HG03457 (cell line): ENCODE results near the gene ABCC12.

Experiments
- ATAC-seq: cut with Tn5 transposase; IDR thresholded peaks from one replicate; pipeline ENCODE4 v1.9.1; 2021; ENCODE audit warnings: moderate number of reproducible peaks; ENCODE audit not compliant: unreplicated experiment

The ABCC12 gene

DNA sequence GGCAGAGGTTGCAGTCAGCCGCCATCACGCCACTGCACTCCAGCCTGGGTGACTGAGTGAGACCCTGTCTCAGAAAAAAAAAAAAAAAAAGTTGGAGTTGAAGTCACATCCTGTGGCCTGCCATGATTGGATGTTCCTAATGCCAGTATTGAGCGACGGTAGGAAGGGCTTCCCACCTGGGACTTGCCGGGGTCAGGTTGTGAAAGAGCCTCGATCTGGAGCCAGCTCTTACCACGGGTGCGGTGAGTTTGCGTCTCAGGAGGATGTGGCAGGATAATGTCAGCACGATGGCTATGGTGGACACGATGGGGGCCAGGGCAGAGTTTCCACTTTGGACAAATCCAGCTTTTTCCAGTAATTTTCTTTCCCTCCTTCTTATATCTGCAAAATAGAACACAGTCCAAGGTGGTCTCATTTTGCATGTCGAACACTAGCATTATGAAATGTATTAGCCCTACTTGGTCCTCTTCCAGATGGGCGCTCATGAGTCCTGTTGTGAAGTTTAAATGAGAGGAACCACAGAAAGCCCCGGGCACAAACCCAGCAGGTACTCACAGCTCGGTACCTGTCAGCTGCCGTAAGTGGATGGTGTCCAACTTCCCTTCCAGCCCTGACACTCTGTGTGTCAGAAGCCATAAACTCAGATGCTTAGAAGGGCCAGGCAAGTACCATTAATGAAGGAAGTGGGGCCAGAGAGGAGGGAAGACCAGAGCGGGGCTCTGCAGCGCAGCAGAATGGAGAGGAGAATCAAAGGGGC lies 22.2 kb downstream of the ABCC12 start:
- ATAC-seq, result no peak

DNA sequence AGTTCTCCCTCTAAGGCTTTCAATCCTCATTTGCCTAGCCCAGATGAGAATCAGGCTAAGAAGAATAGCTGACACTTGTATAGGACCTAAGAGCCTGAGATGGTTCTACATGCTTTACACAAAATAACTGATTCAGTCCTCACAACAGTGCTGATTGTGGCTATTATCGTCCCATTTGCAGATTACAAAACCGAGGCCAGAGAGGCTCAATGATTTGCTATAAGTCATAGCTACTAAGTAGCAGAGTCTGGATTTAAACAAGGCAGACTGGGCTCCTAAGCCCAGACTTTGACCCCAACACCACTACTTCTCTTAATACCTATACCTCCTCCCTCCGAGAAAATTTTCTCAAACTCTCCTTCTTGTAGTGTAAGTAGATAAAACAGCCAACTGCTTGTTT lies 23.1 kb downstream of the ABCC12 start:
- ATAC-seq, result no peak

DNA sequence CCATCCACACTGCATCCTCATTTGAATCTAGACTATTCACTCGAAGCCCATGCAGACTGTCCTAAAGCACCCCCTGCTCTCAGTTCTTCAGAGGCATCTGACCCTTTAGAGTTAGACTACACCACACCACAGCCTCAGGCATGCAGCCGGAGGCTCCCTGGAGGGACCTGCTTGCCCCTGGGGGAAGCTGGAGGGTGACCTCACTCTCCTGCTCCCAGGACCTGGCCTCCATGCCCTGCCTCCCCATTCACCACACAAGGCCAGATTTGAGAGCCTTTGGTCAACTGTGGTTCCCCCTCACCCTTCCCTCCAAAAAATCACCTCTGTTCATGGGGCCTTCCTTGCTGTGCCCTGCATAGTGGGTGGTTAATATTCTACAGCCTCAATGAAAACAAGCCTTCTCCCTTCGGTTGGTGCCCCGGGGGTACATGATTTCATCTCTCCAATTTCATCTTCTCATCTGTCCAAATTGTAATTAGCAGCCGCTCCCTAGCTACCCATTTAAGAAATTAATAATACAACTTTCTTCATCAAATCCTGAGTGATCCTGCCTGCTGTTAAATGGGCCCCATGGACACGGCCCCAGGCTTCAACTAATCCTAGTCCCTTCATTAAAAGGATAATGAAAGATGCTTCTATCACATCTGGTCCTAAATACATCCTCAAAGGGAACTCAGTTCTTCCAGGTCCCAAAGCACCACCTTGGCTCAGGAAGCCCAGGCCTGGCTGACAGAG lies 24.4 kb downstream of the ABCC12 start:
- no peak for ATAC-seq

DNA sequence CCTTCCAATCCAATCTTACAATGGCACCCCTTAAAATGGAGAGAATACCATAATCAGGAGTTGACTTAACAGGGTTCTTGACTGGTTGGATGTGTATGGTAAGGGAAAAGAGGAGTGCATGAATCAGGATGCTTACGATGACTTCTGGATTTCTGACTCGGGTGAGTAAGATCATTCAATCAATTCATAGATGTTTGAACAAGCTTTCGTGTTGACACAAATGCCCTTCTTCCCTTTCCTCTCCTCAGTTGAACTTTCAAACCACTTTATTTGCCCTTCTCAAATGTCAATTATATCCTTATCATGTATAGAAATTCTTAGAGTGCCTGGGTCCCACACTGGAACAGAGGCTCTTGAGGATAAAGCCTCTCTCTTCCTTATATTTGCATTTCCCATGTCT lies 25.9 kb downstream of the ABCC12 start:
- ATAC-seq, result no peak

DNA sequence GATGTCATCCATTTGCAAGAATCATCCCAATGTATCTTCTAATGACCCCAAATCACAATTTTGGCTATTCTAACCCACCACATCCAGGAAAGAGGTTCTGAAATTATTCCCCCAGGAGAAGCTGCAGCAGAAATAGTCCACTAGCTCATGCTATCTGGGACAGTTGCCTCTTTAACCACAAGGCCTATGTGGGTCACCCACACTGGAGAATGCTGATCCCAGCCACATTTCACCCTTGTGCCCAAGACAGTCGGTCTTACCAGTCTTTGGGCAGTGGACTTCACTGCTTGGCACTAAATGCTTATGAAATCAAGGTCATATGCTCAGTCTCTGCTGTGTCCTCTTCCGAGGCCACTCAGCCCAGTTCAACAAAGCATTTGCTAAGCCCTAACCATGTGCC lies 27.0 kb downstream of the ABCC12 start:
- no peak for ATAC-seq

DNA sequence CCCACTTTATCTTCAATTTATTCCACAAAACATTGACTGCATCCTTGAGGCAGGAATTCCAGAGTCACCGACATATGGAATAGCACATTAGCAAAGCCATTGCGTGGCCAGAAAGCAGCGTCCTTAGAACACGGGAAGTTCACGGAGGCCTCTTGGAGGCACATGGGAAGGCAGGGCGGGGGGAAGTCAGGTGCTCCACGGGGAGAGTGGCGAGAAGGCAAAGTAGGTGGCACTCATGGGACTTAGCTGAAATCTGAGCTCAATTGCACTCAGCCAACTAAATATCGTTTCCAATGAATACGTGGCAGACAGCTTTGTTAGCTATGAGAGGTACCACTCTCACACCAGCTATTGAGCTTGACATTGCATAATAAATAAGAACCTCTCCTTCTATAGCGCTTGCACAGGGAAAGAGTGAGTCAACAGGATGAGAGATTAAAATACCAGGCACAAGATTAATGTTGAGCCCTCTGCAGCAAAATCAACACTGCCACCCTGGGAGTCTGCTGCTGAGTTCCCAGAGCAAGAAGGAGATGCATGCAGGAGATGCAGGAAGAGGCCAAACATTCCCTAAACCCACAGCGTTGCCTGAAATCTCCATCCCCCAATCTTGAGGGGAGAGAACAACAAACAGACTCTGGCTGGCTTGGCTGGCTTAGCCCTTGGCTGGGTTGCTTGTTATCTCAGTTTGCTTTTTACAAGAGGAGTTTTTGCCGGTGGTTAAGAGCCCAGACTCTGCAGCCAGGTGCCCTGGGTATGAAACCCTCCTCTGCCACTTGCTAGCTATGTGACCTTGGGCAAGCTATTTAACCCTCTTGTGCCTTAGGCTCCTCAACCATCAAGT lies 28.8 kb downstream of the ABCC12 start:
- ATAC-seq, result no peak

DNA sequence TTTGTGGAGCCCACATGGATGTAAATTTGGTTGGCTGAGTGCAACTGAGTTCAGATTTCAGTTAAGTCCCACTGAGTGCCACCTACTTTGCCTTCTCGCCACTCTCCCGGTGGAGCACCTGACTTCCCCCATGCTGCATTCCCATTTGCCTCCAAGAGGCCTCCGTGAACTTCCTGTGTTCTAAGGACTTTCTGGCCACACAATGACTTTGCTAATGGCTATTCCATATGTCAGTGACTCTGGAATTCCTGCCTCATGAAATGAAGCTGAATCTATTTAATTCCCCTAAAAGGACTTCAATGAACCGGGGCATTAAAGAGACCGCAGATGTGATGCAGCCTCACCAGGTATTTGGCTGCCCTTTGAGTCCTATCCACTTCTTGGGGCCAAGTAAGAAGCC lies 29.9 kb downstream of the ABCC12 start:
- ATAC-seq, result no peak

DNA sequence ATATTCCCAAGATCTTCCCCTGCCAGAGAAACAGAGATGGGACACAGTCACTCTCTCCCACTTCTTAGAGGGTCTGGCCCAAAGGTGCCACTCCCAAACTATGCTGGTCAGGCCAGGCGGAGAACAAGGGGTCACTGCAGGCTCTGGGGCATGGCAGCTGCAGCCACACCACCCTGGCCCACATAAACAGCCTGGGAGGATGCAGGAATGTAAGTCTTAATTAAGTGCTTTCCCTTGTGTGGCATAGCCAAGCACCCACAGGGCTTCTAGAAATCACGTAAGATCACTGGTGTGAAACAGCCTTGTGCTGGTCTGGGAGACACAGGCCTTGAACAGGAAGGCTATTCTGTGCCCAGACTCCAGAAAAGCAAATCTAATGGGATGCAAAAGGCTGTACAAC lies 31.5 kb downstream of the ABCC12 start:
- ATAC-seq, result no peak

DNA sequence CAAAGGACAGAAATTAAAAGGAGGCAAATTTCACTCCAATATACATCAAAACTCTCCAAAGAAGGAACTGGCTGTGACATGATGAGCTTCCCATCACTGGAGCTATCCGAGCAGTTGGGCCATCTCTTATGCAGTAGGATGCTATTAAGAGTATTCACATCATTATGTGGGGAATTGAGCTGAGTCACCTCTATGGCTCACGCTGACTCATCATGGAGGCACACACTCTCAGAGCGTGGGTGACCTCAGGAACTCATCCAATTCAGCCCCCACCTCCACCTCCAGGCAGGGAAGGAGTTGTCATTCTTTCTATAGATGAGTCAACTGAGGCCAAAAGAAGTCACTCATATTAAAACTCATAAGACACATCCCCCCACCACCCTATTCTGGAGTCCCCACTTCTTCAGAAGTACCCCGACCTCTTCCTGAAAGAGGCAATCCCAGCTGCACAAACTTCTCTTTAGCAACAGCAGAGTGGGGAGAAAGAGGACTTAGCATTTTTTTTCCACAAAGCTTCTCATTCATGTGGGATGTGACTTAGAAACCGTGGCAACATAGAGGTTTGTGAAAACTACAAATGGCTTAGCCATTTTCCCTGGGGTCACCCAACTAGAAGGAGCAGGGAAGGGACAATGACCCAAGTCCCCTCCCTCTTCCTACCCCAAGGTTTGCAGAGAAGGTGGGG lies 32.5 kb downstream of the ABCC12 start:
- no peak for ATAC-seq

DNA sequence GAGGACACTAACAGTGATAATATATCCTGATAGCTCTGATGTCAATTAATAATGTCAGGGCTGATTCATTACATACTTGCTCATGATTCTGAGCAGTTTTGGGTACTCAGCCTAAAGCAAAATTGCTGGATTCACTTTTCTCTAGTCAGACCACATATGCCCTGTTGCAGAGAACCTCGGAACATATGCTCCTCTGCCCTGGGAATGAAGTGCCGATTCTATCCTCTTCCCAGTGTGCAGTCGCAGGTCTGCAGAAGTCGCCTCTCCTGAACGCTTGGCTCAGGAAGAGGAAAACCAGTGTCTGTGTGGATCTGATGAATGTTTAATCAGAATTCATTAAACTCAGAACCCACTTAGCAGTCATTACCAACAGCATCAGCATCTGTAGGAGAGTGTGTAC lies 34.5 kb downstream of the ABCC12 start:
- no peak for ATAC-seq

DNA sequence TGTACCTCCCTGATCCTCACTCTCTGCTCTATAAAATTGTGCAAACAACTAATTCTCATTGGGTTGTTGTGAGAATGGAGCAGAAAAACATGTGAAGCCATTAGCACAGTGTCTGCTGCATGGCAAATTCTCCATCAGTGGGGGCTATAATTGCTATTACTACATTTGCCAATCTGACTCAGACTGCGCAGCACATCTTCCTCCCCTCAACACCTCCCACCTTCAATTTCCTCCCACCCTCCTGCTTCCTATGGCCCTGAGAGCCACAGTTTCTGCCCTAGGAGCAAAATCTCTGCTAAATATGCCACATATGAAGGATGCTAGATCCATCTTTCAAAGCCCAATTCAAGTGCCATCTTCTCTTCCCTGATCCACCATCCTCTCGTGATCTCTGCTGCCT lies 37.0 kb downstream of the ABCC12 start:
- no peak for ATAC-seq

DNA sequence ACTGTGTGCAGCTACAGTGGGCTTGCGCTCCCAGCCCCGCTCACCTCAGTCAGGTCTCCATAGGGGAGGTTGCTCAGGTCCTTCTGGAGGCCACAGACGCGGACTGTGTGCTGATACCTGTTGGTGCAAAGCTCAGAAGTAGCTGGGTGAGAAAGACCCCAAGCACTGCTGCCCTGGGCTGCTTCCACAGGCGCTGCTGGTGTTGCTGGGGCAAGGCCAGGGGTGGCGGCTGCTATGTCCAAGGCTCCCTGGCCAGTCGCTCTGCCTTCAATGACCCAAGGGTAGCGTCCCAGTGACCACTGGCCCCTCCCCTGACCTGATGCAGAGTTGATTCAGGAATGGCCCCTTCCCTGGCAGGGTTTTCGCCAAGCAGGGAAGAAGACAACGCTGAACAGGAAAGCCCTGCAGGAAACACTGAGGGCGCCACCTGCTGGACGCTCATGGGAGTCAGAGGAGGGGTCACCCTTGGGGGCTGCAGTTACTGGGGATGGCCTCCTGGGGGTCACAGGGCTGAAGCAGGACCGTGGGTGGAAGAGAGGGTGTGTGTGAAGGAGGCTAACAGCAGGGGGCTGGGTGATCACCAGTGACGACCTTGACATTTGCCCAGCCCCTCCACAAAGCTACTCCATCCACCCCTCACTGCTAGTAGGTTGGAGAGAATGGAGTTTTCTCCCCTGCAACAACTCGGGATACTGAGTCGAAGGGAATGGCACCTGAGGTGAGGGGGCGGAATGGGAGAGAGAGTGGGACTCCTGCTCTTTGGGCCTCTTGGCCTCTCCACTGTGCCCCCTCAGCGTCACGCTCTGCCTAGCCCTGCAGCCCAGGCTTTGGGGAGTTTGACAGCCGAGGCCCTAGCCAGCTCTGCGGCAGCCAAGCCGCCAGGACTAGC lies 38.3 kb downstream of the ABCC12 start:
- ATAC-seq, result no peak

DNA sequence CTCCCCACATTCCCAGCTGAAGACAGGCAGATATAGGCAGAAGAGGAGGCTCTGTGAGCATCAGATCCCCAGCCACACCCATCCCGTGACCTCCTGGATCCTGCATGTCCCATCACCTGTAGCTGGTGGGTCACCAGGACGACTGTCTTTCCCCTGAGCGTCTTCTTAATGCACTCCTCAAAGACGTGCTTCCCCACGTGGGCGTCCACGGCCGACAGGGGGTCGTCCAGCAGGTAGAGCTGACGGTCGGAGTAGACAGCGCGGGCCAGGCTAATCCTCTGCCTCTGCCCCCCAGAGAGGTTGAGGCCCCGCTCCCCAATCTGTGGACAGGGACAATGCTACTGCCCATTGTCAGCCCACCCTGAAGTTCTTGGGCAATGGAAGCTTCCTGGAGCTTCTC lies 40.5 kb downstream of the ABCC12 start:
- no peak for ATAC-seq

DNA sequence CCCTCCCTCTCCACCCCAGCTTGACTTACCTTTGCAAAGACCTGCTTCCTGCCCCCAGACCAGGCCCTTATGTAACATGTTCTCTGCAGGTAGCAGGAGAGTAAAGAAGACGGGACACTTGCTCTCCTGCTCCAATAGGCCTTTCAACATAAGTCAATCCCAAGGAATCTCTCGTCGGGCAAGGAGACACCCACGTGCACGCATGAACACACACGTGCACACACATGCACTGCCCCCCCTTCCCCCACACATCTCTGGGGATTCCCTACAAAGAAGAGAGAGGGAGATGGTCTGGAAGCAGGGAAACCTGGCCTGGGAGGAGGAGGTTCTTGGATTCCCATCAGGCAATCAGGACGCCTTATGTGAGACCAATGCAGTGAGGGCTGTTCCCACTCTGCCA lies 41.4 kb downstream of the ABCC12 start:
- ATAC-seq, result no peak

DNA sequence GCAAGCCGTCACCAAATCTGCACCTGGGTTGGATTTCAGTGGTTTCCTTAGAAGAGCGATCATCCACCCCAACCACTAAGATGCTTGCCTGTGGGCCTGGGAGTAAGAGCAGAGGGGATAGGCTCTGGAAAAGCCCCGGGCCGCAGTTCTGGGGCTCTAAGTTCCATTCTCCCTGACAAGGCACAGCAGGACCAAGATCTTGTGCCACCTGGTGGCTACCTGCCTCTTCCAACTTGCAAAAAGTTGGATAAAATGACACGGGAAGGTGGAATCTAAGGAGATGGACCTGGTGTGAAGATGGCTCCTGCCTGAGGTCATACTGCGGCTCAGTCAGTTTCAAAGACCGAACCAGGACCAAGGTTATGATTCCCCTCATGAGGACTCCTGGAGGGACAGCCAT lies 42.3 kb downstream of the ABCC12 start:
- no peak for ATAC-seq

DNA sequence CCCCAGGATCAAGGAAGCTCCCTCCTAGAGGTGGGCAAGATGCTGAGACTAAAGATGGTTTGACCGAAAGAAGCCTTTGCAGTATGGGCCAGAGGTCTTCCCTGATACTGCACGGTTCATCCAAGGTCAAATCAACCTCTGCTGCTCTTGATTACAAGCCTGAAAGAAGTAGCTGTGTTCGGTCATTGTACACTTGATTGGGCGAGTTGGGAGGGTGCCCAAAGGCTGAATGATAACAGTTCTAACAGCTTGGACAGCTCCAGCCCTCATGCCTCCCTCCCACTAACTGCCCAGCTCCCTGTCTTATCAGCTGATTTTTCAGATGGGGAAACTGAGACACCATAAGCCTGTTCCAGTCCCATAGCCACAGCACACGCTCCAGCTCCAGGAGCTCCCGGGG lies 42.8 kb downstream of the ABCC12 start:
- no peak for ATAC-seq

DNA sequence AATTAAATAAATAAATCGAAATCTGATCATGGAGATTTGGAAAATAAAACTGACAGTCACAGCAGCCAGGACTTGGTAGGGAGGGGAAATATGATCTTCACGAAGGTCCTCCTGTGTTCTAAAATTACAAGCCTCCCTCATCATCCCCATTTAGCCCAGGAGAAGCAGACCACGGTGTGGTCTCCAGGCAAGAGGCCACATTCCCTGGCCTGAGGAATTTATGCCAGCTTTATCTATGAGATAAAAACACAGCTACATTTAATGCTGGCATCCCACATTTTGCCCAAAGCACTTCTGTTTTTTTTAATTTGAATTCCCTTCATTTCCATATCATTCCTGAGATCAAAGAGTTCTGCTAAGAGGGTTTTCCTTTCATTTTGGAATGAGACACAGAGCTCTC lies 43.2 kb downstream of the ABCC12 start:
- ATAC-seq, result no peak

DNA sequence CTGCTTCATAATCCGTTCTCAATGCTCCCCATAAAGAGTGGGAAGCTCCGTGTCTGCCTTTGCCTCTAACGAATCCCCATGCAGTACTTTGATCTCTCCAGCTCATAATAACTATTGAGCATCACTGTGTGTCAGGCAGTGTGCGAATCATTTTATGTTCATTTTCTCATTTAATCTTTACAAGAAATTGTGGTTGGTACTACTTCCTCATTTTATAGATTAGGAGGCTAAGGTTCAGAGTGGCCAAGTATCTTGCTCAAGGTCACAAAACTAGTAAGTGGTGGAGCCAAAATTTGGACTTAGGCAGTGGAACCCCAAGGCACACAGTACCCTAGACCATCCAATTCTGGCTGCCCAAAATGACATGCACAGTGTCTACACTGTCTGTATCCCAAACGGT lies 44.8 kb downstream of the ABCC12 start:
- ATAC-seq, result no peak

DNA sequence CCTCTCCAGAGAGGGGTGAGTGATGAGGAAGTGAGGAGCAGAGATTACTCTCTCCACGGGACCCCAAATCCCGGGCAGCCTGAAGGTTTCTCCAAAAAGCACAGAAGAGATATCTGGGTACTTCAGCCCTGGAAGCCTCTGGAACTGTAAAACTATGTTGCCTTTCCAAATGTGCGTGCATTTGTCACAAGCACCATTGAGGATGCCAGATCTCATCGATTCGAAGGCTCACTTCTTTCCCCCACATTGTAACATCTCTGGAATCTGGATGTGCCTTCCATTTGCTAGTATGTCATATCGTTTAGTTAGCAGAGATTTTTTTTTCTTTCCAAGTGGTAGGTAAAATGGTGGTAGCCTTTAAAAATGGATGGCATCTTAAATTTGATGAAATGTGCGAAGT lies 45.8 kb downstream of the ABCC12 start:
- no peak for ATAC-seq

DNA sequence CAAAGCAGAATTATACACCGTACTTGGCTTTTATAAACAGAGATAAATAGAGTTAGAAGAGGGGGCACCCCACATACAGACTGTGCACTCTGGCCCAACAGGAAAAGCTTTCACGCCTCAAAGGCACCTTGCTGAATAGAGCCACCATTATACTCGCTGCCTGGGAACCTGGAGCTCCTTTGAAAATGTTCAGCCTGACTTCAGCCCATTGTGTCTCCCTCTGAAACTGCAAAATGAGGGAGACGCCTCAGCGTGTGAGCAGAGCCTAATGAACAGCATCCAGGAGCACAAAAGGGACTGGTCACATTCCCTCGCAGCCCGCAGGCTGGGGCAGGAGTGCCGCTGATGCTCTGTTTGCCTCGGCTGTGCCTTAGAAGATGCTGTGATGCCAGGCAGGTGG lies 46.3 kb downstream of the ABCC12 start:
- ATAC-seq, result no peak
